Thoracic aorta (tissue), 2 donors: ENCODE results near the gene KRT86. TPM values are rescaled to one million over a fixed set of nuclear protein-coding genes. Genes with fewer than 3 reads are reported as not detected.

ENCODE experiments used
- ATAC-seq: fragments of 150-250 bp; one replicate; pipeline ENCODE4 v1.8.0; 2017; ENCODE audit warnings: low read depth; ENCODE audit not compliant: insufficient number of reproducible peaks, low FRiP score
- DNase-seq: peaks from one replicate; pipeline ENCODE4 v3.0.0-alpha.2; 2020; ENCODE audit warnings: low spot score
- H3K27ac ChIP-seq, 2 donors: fragments of 200-600 bp; sonication (generic); 1 replicate in 1 of 2; 2 replicates in 1 of 2; pipeline ENCODE4 v1.5.1; 2016; ENCODE audit warnings: mild to moderate bottlenecking in 2 of 2, moderate library complexity in 2 of 2
- H3K27me3 ChIP-seq: fragments of 200-600 bp; sonication (generic); replicated peaks from 2 replicates; pipeline ENCODE4 v1.6.0; 2016; ENCODE audit warnings: mild to moderate bottlenecking; ENCODE audit not compliant: insufficient read depth
- H3K36me3 ChIP-seq: fragments of 200-600 bp; sonication (generic); one replicate; pipeline ENCODE4 v1.5.1; 2016
- H3K4me1 ChIP-seq, 2 donors: fragments of 200-600 bp; sonication (generic); 1 replicate in 1 of 2; 2 replicates in 1 of 2; pipeline versions ENCODE4 v1.5.1 to v1.6.0; 2016; ENCODE audit warnings: low read depth in 2 of 2, mild to moderate bottlenecking in 1 of 2; ENCODE audit not compliant: control insufficient read depth in 1 of 2
- H3K4me3 ChIP-seq: fragments of 200-600 bp; sonication (generic); 2 replicates; pipeline ENCODE4 v1.5.1; 2016; ENCODE audit warnings: mild to moderate bottlenecking
- H3K9me3 ChIP-seq: fragments of 200-600 bp; sonication (generic); 2 replicates; pipeline ENCODE4 v1.5.1; 2016
- CTCF ChIP-seq: fragments of 200-600 bp; sonication (generic); IDR thresholded peaks from one replicate; pipeline ENCODE4 v1.5.1; 2019; ENCODE audit warnings: antibody characterized with exemption
- total RNA-seq, 2 donors: library from RNA; depleted of rRNA; stranded (reverse); fragments of >200 nt; gene quantifications; one replicate each; pipeline versions ENCODE4 v1.1.0 to v1.2.3, GENCODE V29; 2016

The KRT86 gene
- total RNA-seq, 2 donors from 2014 or later: 9.3 TPM; not detected in 1

DNA sequence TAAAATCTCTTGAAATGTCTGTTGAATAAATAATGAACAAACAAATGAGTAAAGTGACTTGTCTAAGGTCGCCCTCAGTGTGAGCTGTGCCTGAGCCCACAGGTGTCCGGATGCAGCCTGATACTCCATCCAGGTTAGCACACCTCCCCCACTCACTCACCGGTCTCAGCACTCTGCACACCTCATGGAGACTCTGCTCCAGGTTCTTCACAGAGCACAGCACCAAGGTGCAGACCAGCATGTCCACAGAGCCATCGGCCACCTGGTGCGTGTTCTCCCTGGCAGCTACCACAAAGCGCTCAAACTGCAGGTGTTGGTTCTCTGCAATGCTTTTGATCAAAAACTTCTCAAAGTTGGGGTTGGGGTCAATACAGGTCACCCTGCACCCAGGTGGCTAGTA is 45.5 kb upstream of the KRT86 start:
- TF ChIP-seq CTCF: no peak
- no peak for ATAC-seq
- Histone ChIP-seq H3K27me3 (no peaks in the 10 kb centered on the region), H3K27ac (peak overlapping the region; percentile 70 to 72), H3K9me3 (no peaks in the 10 kb centered on the region), H3K4me3 (no peak overlapping the region), H3K36me3 (no peaks in the 10 kb centered on the region), H3K4me1 (peaks cover 14 to 58% of the 10 kb centered on the region in 2 donors)
- DNase-seq: no peak

DNA sequence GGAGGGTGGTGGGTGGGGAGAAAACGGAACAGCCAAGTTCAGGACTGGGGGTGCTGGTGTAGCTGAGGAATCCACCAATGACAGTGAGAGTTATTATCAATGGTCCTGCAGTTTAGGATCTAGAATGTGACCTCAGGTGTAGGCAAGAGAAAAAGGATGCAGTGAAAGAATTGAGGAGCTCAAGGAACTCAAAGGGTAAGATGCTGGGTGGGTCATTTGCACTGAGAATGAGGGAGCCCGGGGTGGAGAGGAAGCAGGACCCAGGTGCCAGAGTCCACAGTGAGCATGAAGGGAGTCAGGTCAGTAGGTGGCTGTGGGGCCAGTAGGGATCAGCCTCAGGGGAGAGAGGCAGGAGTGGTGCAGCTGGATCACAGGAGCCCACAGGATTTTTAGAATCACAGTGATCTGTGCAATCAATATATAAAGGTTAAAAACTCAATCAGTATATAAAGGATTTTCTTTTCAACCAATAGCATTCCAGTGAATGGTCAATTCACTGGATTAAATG is 44.6 kb upstream of the KRT86 start:
- TF ChIP-seq CTCF: no peak
- Histone ChIP-seq H3K27ac (peak overlapping the region; percentile 70 to 72), H3K36me3 (no peaks in the 10 kb centered on the region), H3K4me1 (peaks cover 14 to 58% of the 10 kb centered on the region in 2 donors), H3K27me3 (no peaks in the 10 kb centered on the region), H3K4me3 (no peak overlapping the region), H3K9me3 (no peaks in the 10 kb centered on the region)
- DNase-seq: no peak
- no peak for ATAC-seq

- no peak for TF ChIP-seq CTCF
- H3K27ac ChIP-seq: peak overlapping the region; percentile 72
- peaks cover 14 to 57% of the 10 kb centered on the region in 2 donors for H3K4me1 ChIP-seq
- no peaks in the 10 kb centered on the region for H3K27me3 ChIP-seq
- no peak for DNase-seq
- peak; percentile 32 for ATAC-seq
- H3K36me3 ChIP-seq: no peaks in the 10 kb centered on the region
- H3K4me3 ChIP-seq: no peak overlapping the region
- no peaks in the 10 kb centered on the region for H3K9me3 ChIP-seq
Observed at GRCh38 chr12:52230364-52231281, 43.8 kb upstream of the KRT86 start.

GRCh38 chr12:52231305-52232202 is 42.9 kb upstream of the KRT86 start:
- no peak for TF ChIP-seq CTCF
- Histone ChIP-seq H3K27me3 (no peaks in the 10 kb centered on the region), H3K4me3 (no peak overlapping the region), H3K27ac (peak overlapping the region; percentile 72), H3K9me3 (no peaks in the 10 kb centered on the region), H3K4me1 (peaks cover 14 to 49% of the 10 kb centered on the region in 2 donors), H3K36me3 (no peaks in the 10 kb centered on the region)
- ATAC-seq (no peak), DNase-seq (no peak)
